ENCODE results near the gene FOSL1.
"Not testable (repeated sequence)": the region's sequence is repeated elsewhere in the genome, so short reads cannot be mapped to it uniquely, and the experiment has no call there.

FOSL1 gene

DNA sequence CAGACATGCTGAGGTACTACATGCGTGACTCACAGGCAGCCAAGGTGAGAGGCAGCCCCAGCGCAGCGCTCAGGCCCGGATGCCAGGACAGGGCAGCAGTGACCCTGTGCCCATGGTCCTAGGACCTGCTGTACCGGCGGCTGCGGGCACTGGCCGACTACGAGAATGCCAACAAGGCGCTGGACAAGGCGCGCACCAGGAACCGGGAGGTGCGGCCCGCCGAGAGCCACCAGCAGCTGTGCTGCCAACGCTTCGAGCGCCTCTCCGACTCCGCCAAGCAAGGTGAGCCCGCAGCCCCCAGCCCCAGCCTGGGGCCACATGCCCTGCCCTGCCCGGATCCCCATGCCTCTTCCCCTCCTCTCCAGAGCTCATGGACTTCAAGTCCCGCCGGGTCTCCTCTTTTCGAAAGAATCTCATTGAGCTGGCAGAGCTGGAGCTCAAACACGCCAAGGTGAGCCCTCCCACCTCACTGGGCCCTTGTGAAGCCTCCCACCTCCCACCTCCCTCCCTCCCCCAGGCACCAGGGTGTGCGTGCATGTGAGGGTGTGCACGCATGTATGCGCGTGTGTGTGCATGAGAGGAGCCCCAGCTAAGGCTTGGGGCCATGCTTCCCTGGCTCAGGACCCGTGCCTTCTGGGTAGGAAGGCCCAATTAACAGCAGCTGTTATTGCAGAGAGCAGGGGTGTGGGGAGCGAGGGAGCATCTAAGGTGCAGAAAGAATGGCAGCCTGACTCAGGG is 47.5 kb downstream of the FOSL1 start:
- peak; percentile 34 for DNase-seq (ENCODE audit: low spot score)

DNA sequence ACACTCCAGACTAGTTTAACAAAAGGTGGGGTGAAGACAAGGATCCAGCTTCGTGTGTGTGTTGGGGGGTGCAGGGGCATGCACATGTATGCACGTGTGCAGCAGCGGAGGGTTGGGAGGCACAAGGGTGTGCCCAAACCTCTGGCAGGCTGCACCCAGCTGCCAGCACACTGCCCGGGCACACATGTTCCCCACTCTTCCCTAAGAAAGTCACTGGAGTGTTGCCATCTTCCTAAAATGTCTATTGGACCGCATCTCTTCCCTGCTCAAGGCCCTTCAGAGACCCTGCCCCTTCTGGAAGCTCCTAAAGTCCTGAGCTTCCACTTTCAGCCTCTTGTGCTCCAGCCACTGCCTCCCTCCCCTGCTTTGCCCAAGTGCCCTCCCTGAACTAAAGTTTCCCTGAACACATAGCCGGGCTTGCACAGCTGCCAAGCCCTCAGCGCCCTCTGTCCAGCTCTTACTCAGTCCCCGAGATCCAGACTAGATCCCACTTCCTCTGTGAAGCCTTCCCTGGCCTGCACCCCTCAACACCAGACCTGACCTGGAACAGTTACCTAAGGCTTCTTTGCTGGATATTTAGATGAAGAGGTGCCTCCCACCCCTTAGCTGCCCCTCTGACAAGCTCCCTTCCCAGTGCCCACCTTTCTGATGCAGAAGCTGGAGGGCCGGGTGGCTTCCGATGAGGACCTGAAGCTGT is 48.2 kb downstream of the FOSL1 start:
- no peak for DNase-seq (ENCODE audit: low spot score)

DNA sequence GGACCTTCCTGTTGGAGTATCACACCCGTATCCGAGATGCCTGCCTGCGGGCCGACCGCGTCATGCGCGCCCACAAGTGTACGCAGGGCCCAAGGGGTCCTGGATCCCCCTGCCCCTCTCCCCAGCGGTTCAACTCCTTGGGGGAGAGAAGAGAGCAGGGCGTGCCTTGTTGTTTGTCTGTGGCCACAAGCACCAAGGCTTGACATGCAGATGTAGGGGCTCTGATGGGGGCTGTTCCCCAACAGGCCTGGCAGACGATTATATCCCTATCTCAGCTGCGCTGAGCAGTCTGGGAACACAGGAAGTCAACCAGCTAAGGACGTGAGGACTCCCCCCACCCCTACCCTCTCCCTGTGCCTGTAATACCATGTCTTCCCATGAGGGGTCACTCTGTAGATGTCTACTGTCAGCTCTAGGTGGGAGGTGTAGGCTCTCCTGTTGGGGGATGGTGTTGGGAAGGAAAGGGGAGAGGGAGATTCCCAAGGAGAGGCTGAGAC is 49.1 kb downstream of the FOSL1 start:
- no peak for DNase-seq (ENCODE audit: low spot score)

DNA sequence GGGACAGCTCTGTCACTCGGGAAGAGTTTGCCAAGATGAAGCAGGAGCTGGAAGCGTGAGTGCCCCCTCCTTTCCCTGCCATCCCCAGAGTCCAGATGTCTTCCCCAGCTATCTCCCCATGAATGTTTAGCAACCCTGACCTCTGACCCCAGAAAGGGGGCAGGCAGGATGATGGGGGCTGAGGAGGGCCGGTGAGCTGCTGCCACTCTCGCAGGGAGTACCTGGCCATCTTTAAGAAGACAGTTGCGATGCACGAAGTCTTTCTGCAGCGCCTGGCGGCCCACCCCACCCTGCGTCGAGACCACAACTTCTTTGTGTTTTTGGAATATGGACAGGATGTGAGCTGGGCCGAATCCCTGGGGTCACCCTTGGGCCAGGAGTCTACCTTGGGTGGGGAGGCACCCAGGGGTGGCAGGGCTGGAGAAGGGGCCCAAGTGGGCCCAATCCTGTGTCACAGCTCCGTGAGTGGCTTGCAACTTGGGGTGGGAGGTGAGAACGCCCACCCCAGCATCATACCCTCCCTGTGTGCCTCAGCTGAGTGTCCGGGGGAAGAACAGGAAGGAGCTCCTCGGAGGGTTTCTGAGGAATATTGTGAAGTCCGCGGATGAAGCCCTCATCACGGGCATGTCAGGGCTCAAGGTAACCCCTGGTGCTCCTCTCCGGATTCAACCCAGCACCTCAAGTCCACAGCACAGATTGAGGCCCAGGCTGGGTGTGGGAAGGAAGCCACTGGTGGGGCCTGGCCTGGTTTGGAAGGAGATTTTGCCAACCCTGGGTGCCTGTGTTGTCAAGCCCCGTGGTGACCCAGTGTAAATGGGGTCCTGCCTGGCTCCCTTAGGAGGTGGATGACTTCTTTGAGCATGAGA is 49.7 kb downstream of the FOSL1 start:
- no peak for DNase-seq (ENCODE audit: low spot score)

DNA sequence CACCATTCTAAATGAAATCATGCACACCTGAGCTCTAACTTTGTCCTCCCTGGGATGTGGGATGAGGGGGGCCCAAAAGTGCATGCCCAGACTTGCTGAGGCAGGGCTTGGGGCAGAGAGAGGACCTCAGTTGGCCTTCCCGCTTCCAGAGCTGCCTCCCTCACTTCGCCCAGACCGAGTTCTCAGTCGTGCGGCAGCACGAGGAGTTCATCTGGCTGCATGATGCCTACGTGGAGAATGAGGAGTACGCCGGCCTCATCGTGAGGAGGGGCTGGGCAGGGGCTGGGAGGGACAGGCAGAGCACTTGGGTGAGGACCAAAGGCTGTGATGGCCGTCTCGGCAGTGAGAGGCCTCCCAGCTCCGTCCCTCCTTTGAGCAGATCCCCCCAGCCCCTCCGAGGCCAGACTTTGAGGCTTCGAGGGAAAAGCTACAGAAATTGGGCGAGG is 50.4 kb downstream of the FOSL1 start:
- DNase-seq (ENCODE audit: low spot score), result no peak

DNA sequence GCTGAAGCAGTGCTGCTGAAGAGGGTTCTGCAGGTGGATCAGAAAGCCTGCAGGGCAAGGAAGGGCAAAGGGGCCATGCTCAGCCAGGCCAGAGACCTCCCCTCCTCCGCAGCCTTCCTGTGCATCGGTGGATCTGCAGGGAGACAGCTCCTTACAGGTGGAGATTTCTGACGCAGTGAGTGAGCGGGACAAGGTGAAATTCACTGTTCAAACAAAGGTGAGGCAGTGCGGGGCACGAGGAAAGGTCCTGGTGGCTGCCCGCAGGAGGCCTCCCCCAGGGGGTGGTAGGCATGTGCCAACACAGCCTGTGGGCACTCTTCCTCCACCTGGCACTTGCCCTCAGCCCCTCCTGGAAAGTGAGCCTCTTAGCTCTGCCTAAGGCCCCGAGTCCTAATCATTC is 50.8 kb downstream of the FOSL1 start:
- no peak for DNase-seq (ENCODE audit: low spot score)

DNA sequence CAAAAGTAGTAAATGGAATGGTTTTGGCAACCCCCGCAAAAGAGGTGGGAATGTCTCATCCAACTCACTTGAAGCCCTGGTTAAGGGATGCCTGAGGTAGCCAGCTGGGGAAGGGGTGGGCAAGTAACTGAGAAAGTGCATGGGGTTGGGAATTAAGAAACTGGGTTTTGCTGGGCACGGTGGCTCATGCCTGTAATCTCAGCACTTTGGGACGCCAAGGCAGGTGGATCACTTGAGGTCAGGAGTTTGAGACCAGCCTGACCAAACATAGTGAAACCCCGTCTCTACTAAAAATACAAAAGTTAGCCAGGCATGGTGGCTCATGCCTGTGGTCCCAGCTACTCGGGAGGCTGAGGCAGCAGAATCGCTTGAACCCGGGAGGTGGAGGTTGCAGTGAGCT is 51.5 kb downstream of the FOSL1 start:
- not testable (repeated sequence) for DNase-seq (ENCODE audit: low spot score)

DNA sequence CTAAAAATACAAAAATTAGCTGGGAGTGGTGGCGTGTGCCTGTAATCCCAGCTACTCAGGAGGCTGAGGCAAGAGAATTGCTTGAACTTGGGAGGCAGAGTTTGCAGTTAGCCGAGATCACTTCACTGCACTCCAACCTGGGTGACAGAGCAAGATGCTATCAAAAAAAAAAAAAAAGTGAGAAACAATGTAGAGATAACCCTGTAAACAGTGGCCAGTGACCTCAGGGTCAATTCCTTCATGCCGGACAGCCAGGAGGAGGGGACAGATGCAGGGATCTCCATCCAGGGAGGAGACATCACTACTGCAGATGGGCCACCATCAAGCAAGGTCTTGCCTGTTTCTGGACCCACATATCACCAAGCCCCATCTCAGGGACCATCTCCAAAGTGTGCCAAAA is 52.4 kb downstream of the FOSL1 start:
- no peak for DNase-seq (ENCODE audit: low spot score)

DNA sequence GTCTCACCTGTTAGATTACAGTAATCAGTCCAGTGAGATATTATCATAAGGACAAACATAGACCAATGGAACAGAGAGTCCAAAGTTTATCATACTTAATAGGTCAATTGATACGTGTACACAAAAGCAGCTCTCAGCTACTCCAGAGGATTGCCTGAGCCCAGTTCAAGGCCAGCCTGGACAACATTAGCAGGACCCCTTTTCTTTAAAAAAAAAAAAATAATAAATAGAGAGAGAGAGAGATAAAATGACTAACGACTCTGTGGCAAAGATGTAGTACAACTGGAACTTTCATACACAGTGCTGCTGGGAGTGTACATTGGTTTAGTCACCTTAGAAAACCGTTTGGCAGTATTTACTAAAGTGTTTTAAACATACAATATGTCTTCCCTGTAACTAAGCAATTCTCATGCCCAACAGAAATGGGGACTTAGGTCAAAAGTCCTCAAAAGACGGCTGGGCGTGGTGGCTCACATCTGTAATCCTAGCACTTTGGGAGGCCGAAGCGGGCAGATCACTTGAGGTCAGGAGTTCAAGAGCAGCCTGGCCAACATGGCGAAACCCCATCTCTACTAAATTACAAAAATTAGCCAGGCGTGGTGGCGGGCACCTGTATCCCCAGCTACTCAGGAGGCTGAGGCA is 55.8 kb downstream of the FOSL1 start:
- no peak for DNase-seq (ENCODE audit: low spot score)

DNA sequence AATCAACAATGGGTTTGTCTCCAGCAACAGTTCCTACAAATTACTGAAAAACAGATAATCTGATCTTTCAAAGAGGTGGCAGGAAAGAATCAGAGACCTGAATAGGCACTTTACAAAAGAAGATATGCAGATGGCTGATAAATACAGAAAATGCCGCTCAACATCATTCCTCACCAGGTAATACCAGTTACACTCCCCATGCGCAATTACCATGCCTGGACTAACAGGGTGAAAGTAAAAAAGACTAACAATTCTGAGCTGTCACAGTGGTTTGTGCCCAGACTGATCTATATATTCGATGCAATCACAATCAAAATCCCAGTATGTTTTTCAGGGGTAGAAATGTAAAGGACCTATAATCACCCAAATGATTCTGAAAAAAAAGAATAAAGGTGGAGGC is 56.4 kb downstream of the FOSL1 start:
- DNase-seq (ENCODE audit: low spot score), result no peak

DNA sequence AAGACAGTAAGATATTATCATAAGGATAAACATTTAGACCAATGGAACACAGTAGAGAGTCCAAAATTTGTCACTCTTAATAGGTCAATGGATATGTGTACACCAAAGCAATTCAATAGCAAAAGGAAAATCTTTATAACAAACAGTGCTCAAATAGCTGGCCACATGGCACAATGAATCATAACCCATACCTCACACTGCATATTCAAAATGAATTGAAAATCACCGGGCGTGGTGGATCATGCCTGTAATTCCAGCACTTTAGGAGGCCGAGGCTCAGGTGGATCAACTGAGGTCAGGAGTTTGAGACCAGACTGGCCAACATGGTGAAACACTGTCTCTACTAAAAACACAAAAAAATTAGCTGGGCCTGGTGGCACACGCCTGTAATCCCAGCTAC is 58.0 kb downstream of the FOSL1 start:
- no peak for DNase-seq (ENCODE audit: low spot score)
